Activated naive CD8-positive, alpha-beta T cell treated with anti-CD3 and anti-CD28 coated beads, Interleukin-2, amount 50 U/mL, for 16 hours (primary cell): Measurements from ENCODE around the gene COL23A1.

ENCODE experiments used
- DNase-seq: peaks from one replicate; pipeline ENCODE4 v3.0.0-alpha.2; 2020; ENCODE audit warnings: low read depth, low spot score

The COL23A1 gene

GRCh38 chr5:178557416-178557815, 32.8 kb downstream of the COL23A1 start:
- no peak for DNase-seq

GRCh38 chr5:178555771-178556211, 34.4 kb downstream of the COL23A1 start:
- no peak for DNase-seq

GRCh38 chr5:178555005-178555404, 35.2 kb downstream of the COL23A1 start:
- DNase-seq: no peak

- DNase-seq: no peak
Observed at GRCh38 chr5:178554311-178554710, 35.9 kb downstream of the COL23A1 start.

- no peak for DNase-seq
Observed at GRCh38 chr5:178553517-178553916, 36.7 kb downstream of the COL23A1 start.

GRCh38 chr5:178551468-178551867, 38.7 kb downstream of the COL23A1 start:
- DNase-seq: no peak

- no peak for DNase-seq
Observed at GRCh38 chr5:178551059-178551458, 39.1 kb downstream of the COL23A1 start.

- DNase-seq: no peak
Observed at GRCh38 chr5:178548746-178549145, 41.4 kb downstream of the COL23A1 start.

GRCh38 chr5:178547753-178548415, 42.3 kb downstream of the COL23A1 start:
- no peak for DNase-seq

- no peak for DNase-seq
Observed at GRCh38 chr5:178547052-178547666, 43.0 kb downstream of the COL23A1 start.

- DNase-seq: no peak
Observed at GRCh38 chr5:178546675-178547033, 43.5 kb downstream of the COL23A1 start.

GRCh38 chr5:178545941-178546674, 44.1 kb downstream of the COL23A1 start:
- DNase-seq: no peak

- no peak for DNase-seq
Observed at GRCh38 chr5:178545176-178545575, 45.0 kb downstream of the COL23A1 start.

- DNase-seq: no peak
Observed at GRCh38 chr5:178544166-178544834, 45.9 kb downstream of the COL23A1 start.

- no peak for DNase-seq
Observed at GRCh38 chr5:178542455-178542854, 47.7 kb downstream of the COL23A1 start.

- no peak for DNase-seq
Observed at GRCh38 chr5:178540526-178540925, 49.7 kb downstream of the COL23A1 start.

- no peak for DNase-seq
Observed at GRCh38 chr5:178538741-178539229, 51.4 kb downstream of the COL23A1 start.

- no peak for DNase-seq
Observed at GRCh38 chr5:178537467-178538371, 52.5 kb downstream of the COL23A1 start.

- no peak for DNase-seq
Observed at GRCh38 chr5:178536541-178537466, 53.4 kb downstream of the COL23A1 start.
